VCaP (cell line): ENCODE data around the gene MEDAG.

ENCODE experiments used
- H3K27ac ChIP-seq: fragments of 450-650 bp; 2 replicates; pipeline ENCODE4 v1.5.1; 2017
- TF ChIP-seq, protein P1 (sequence below): fragments of 450-650 bp; conservative IDR thresholded peaks from 2 replicates; pipeline ENCODE4 v1.5.1; 2017; ENCODE audit warnings: mild to moderate bottlenecking, moderate library complexity

Gene MEDAG

GRCh38 chr13:30898070-30898469 is 8.0 kb upstream of the MEDAG start:
- H3K27ac ChIP-seq, result no peak overlapping the region
- TF ChIP-seq, protein P1, sequence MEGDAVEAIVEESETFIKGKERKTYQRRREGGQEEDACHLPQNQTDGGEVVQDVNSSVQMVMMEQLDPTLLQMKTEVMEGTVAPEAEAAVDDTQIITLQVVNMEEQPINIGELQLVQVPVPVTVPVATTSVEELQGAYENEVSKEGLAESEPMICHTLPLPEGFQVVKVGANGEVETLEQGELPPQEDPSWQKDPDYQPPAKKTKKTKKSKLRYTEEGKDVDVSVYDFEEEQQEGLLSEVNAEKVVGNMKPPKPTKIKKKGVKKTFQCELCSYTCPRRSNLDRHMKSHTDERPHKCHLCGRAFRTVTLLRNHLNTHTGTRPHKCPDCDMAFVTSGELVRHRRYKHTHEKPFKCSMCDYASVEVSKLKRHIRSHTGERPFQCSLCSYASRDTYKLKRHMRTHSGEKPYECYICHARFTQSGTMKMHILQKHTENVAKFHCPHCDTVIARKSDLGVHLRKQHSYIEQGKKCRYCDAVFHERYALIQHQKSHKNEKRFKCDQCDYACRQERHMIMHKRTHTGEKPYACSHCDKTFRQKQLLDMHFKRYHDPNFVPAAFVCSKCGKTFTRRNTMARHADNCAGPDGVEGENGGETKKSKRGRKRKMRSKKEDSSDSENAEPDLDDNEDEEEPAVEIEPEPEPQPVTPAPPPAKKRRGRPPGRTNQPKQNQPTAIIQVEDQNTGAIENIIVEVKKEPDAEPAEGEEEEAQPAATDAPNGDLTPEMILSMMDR, result no peak

- H3K27ac ChIP-seq, result no peak overlapping the region
- TF ChIP-seq, protein P1, result no peak
Observed at GRCh38 chr13:30898678-30899241, 7.3 kb upstream of the MEDAG start.

- TF ChIP-seq, protein P1, result no peak
- H3K27ac ChIP-seq, result no peak overlapping the region
Observed at GRCh38 chr13:30900436-30900835, 5.6 kb upstream of the MEDAG start.

DNA sequence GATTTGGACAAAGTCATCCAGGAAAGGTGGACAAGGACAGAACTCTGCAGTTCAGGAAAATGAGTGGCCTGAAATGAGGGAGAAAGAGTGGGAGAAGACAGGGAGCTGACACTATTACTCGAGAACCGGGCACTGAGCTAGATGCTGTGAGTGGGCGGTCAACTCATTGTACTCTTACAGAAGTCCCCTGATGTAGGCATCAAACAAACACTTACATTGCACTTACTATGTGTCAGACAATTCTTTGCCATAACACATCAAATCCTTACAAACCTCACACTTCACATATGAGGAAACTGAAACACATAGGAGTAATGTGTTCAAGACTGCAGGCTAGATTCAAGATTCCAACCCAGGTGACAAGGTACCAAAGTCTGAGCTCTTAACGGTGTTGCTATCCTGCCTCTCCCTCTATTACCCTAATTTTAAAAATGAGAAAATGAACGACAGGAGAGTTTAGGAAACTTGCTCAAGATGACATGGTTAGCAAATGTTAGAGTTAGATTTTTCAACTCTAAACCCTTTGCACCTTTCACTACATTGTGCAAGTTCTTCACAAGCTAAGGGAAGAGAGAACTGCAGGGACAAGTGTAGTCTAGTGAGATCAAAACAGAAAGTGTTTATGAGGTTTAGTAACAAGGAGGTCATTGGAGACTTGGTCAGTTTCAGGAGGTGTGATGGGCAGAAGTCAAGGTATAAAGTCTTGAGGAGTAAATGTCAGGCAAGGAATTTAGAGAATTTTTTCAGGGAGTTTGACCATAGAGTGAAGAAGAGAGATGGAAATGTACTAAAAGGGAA is 4.9 kb upstream of the MEDAG start:
- TF ChIP-seq, protein P1, result no peak
- H3K27ac ChIP-seq, result no peak overlapping the region

- TF ChIP-seq, protein P1, result no peak
- H3K27ac ChIP-seq, result no peak overlapping the region
Observed at GRCh38 chr13:30904043-30904442, 2.0 kb upstream of the MEDAG start.

GRCh38 chr13:30906411-30907051 is 460 bp downstream of the MEDAG start:
- H3K27ac ChIP-seq, result no peak overlapping the region; the same call in 1 of the 2 replicates
- TF ChIP-seq, protein P1, result no peak

- H3K27ac ChIP-seq, result no peak overlapping the region; the same call in 1 of the 2 replicates
- TF ChIP-seq, protein P1, result no peak
Observed at GRCh38 chr13:30907121-30907861, 1.2 kb downstream of the MEDAG start.
